GM10847 (cell line): ENCODE results near the gene MYO9A.

ENCODE experiments used
- POLR2A ChIP-seq: IDR thresholded peaks from 2 replicates; pipeline ENCODE4 v1.6.1; 2011; ENCODE audit not compliant: insufficient read length; ENCODE audit errors: extremely low read depth

Gene MYO9A

DNA sequence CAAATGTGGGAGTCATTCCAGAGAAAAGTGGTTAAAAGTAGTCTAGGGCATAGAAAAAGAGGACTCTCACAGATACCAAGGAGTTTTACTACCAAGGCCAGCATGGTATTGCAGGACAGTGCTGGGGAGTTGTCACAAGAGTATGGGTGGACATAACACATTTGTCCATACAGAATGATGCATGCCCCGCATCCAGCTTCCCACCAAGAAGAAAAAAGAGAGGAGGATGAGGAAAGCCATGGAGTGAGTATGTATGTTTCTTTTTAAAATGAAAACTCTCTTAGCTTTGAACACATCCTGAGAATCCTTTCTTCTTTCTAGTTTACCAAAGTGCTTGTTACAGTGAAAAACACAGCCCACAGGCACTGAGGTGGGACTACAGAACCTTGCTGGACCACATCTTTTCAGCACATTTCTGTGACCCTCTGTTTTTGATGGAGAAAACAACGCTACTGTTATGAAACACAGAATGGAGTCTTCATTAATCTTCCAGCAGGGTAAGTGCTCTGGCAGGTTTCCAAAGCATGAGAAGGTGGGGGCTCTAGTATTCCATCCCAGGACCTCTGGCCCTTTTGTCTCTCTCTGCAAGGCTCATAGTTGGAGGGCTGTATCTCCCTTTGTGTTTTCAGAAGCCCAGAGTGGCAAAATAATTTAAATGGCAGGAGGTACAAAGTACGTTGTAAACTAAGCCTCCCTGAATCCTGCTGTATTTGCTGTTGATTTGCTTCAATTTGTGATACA is 294.9 kb downstream of the MYO9A start:
- TF ChIP-seq POLR2A: no peak

DNA sequence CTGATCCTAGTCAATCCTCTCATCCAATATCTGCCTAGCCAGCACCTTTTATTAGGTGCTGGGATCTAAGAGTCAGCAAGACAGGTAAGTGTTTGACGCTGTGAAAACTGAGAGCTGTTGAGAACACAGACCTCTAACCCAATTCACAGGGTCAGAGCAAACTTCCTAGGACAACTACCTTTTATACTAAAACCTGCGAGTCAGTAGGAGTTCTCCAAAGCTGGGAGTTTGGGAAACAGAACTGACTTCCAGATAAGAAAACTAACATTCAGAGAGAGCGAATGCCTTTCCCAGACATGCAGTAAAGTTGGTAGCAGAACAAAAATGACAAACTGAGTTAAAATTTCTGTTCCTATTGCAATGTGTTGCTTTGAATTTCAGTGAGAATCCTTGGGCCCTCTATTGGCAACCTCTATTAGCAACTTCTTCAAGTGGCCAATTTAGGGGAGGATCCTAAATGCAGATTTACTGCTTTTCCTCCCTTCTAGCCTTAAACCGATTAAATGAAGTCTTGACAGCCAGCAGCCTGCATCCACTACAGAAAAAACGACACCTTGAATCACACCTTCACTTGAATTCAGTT is 296.3 kb downstream of the MYO9A start:
- no peak for TF ChIP-seq POLR2A

DNA sequence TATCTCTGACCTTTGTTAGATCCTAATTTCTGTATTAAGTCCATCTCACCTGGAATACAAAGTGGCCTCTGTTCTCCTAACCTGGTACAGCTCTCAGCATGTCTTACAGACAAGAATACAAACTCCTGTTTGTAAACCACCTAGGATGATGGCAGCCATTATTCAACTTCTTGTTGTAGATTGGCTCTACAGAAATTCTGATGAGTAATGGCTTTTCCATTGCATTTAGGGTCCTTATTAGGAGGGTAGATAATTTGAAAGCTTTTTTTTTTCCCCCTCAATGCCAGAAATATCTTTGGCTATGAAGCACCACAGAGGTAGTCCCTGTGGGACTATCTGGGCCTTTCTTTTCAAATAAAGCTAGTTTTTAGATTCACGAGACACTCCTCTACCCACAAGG is 297.8 kb downstream of the MYO9A start:
- TF ChIP-seq POLR2A: no peak

DNA sequence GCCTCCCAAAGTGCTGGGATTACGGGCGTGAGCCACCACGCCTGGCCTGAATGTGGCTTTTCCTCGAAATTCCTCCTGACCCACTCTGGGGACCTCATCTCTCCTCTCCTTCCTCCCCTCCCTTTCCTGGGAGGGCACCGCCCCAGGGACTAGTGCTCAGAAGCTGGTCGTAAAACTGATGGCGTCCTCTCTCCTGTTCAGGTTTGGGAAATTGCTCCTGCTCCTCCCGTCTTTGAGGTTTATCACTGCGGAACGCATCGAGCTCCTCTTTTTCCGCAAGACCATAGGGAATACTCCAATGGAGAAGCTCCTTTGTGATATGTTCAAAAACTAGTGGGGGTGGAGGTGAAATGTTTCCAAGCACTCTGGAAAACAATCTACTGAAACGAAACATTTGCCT is 300.6 kb downstream of the MYO9A start:
- TF ChIP-seq POLR2A: no peak

DNA sequence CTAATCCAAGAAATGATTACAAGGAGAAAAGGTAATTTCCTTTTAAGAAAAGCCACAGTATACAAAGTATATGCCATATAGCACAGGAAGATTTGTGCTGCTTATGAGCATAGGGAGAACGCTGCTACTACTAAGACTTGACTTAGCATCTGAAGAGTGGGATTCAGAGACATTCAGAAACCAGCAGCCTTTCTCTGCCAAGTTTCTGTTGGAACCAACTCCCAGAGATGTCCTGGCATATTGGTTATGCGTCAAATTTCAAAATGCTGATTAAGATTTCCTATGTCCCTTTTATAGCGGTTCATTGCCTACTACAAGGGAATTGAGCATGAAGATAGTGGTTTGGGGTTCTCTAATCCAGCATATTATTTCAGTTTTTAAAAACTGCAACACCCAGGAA is 302.6 kb downstream of the MYO9A start:
- no peak for TF ChIP-seq POLR2A

DNA sequence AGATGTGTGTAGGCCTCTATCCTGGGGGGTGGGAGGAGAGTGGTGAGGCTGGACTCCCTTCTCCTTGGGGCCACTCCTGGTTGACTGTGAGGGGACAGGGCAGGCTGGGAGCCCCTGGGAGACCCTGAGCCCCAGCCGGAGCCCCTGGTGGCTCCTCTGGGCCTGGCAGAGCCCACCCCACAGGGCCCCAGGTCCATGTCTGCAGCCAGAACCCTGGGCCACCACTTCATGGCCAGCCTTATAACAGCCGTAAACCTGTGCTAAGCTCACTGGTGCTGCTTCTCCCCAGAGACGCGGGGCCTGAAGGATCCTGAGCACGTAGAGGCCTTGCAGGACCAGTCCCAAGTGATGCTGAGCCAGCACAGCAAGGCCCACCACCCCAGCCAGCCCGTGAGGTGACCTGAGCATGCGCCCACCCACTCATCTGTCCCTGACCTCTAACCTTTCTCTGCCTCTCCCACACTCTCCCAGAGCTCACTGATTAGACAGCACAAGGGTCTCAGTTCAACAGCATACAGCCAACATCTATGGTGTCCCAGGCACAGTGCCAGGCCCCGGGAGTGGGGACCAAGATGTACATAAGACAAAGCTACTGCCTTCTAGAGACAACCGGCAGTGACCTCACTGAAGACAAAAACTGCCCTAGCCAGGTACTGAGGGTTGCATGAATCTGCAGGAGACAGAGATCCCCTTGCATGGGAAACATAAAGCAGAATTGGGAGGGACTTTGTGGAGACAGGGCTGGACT is 304.1 kb downstream of the MYO9A start:
- TF ChIP-seq POLR2A: no peak

DNA sequence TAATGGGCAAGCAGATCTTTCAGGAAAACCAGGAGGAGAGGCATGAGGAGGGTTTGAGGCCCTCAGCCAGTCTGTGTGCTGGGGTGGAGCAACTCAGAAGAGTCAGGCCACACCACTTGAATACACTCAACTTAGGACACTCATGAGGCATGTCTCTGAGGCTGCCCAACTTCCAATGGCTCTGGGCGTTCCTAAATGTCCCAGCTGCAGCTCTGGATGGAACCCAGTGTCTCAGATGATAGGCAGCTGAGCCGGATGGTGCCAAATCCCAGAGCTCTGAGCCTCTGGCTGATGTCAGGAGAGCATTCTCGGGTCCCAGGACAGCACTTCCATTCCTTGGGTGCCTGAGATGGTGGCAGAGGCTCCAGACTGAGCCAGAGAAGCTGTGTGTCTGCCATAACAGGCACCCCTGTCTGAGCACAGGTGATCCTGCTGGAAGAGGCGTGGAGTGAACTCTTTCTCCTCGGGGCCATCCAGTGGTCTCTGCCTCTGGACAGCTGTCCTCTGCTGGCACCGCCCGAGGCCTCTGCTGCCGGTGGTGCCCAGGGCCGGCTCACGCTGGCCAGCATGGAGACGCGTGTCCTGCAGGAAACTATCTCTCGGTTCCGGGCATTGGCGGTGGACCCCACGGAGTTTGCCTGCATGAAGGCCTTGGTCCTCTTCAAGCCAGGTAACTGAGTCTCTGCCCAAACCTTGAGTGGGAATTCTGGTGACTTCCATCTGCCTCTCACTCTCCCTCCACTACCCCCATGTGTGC is 304.8 kb downstream of the MYO9A start:
- TF ChIP-seq POLR2A: no peak

- no peak for TF ChIP-seq POLR2A
These were observed 305.9 kb downstream of the MYO9A start for GRCh38 chr15:71811752-71812735.

- TF ChIP-seq POLR2A: no peak
These were observed 306.8 kb downstream of the MYO9A start for GRCh38 chr15:71811036-71811736.

DNA sequence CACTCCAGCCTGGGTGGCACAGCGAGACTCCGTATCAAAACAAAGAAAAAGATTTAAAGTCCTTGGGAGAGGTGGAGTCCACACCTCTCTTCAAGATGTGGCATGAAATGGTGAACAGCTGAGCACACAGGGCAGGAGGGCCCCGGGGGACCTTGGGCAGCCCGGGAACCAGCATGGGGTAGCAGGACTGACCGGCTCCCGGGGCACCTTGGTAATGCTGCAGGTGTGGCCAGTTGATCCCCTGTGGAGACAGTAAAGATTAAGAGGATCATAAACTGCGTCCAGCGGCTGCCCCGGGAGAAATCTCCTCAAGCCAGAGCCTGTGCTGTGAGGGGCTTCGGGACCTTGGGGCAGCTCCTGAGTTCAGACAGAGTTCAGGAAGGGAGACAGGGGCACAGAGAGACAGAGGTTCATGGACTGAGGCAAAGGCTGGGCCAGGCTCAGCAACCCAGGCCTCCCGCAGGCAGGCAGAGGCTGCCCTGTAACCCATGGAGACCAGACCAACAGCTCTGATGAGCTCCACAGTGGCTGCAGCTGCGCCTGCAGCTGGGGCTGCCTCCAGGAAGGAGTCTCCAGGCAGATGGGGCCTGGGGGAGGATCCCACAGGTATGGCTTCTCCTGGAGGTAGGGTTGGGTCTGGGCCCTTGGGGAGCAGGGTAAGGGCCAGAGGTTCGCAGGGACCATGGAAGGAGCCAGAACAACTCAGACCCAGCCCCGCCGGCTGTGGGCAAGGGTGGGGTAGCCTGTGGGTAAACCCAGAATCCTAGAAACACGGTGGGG is 307.5 kb downstream of the MYO9A start, which contains the start of gene NR2E3:
Gene NR2E3 (plus strand): TSS at position 299 of the 780 bp plus-strand sequence. CDS start 190 bp downstream, at position 489.
- no peak for TF ChIP-seq POLR2A

DNA sequence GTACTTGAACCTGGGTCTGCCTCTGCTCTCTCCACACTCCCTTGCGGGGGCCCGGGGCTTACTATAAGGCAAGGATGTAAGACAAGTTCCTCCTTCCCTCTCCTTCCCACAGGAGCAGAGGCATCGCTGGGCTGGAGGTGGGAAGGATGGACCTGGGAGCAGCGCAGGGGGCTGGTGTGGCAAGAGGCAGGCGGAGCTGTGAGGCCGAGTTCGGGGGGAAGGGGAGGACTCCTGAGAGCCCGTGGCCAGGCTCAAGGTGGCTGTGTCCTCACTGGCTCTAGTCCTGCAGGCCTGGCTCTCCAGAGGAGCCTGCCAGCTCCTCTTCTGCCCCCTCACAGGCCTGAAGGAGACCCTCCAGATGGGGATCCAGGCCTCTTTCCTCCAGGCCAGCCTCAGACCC is 308.6 kb downstream of the MYO9A start:
- no peak for TF ChIP-seq POLR2A

DNA sequence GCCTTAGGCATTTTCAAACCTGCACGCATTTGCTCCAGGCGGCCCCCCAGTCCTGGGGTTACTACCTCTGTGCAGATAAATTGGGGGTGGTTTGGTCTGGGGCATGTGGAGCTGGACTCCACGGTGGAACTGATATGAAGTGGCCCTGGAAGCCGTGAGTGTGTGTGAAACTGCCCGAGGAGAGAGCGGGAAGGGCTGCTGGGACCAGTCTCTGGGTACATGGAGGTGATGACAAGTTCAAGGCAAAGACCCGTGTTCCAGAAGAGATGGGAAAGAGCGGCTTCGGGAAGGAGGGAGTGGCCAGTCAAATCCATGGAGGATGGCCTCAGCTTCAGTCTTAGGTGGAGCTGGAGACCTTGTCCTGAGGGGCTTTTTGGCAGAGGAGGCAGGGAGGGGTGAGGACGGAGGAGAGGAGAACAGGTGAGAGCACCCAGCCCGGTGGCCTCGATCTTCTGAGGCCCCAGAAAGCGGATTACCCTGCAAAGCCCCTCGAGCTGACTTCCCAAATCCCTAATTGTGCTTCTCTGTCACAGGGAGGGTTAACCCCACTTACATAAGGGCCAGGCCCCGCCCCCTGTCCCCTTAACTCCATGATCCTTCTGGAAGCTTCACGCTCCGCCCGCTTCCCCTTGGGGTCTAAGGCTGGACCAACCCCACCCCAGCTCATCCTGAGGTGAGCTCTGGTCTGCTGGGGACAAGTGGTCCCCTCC is 309.5 kb downstream of the MYO9A start:
- TF ChIP-seq POLR2A: no peak
